Astrocyte (in vitro differentiated cells and primary cell): ENCODE results near the gene C1orf53. TPM values are rescaled to one million over a fixed set of nuclear protein-coding genes. Genes with fewer than 3 reads are reported as not detected.

Experiments
- DNase-seq: peaks from one replicate; pipeline ENCODE4 v3.0.0-alpha.2; 2010; ENCODE audit warnings: low read depth
- FAIRE-seq: peaks from 2 replicates; lab custom pipeline; 2011; peaks lifted over from hg19 to GRCh38; lab: Jason Lieb, UNC
- H2AFZ ChIP-seq: 2 replicates; pipeline ENCODE4 v1.6.0; 2012; ENCODE audit warnings: low read depth, low read length, inconsistent platforms
- H3K27ac ChIP-seq: 2 replicates; pipeline ENCODE4 v1.5.1; 2011; ENCODE audit warnings: low read depth, low read length, inconsistent platforms
- H3K27me3 ChIP-seq: 2 replicates; pipeline ENCODE4 v1.6.0; 2011; ENCODE audit warnings: low read length, inconsistent platforms; ENCODE audit not compliant: insufficient read depth
- H3K36me3 ChIP-seq: 2 replicates; pipeline ENCODE4 v1.5.1; 2011; ENCODE audit warnings: low read length, inconsistent platforms; ENCODE audit not compliant: insufficient read depth
- H3K4me1 ChIP-seq: 2 replicates; pipeline ENCODE4 v1.5.1; 2011; ENCODE audit warnings: low read length, inconsistent platforms; ENCODE audit not compliant: insufficient read depth
- H3K4me2 ChIP-seq: 2 replicates; pipeline ENCODE4 v1.6.0; 2012; ENCODE audit warnings: low read length, inconsistent platforms
- H3K4me3 ChIP-seq: 2 replicates; pipeline ENCODE4 v1.5.1; 2011; ENCODE audit warnings: low read depth, mild to moderate bottlenecking, low read length, inconsistent platforms; ENCODE audit not compliant: insufficient read depth
- H3K79me2 ChIP-seq: 2 replicates; pipeline ENCODE4 v1.6.0; 2012; ENCODE audit warnings: mild to moderate bottlenecking, low read length, inconsistent platforms; ENCODE audit not compliant: insufficient read depth
- H3K9ac ChIP-seq: 2 replicates; pipeline ENCODE4 v1.6.0; 2012; ENCODE audit warnings: mild to moderate bottlenecking, low read length, inconsistent platforms
- H3K9me3 ChIP-seq: 2 replicates; pipeline ENCODE4 v1.5.1; 2012; ENCODE audit warnings: low read depth, mild to moderate bottlenecking, low read length, inconsistent platforms; ENCODE audit not compliant: insufficient read depth
- H4K20me1 ChIP-seq: 2 replicates; pipeline ENCODE4 v1.6.0; 2012; ENCODE audit warnings: low read length, inconsistent platforms; ENCODE audit not compliant: insufficient read depth
- H3K27ac Mint-ChIP-seq: one replicate; pipeline ENCODE4 v1.8.0; 2021; ENCODE audit warnings: mild to moderate bottlenecking, mixed read lengths; ENCODE audit not compliant: unreplicated experiment
- H3K27me3 Mint-ChIP-seq: one replicate; pipeline ENCODE4 v1.8.0; 2021; ENCODE audit warnings: low read depth, mixed read lengths; ENCODE audit not compliant: unreplicated experiment
- H3K36me3 Mint-ChIP-seq: one replicate; pipeline ENCODE4 v1.8.0; 2021; ENCODE audit warnings: low read depth, mixed read lengths; ENCODE audit not compliant: unreplicated experiment
- H3K4me1 Mint-ChIP-seq: one replicate; pipeline ENCODE4 v1.8.0; 2021; ENCODE audit warnings: low read depth, mixed read lengths; ENCODE audit not compliant: unreplicated experiment
- H3K4me3 Mint-ChIP-seq: one replicate; pipeline ENCODE4 v1.8.0; 2021; ENCODE audit warnings: mild to moderate bottlenecking, moderate library complexity, mixed read lengths; ENCODE audit not compliant: unreplicated experiment
- H3K9me3 Mint-ChIP-seq: one replicate; pipeline ENCODE4 v1.8.0; 2021; ENCODE audit warnings: mild to moderate bottlenecking, mixed read lengths; ENCODE audit not compliant: unreplicated experiment
- CTCF ChIP-seq: IDR thresholded peaks from 2 replicates; pipeline ENCODE4 v1.5.1; 2011; ENCODE audit warnings: low read depth, mild to moderate bottlenecking, inconsistent platforms, low read length, moderate library complexity; ENCODE audit not compliant: insufficient read depth
- EZH2 ChIP-seq: IDR thresholded peaks from 2 replicates; pipeline ENCODE4 v1.6.1; 2012; ENCODE audit warnings: mild to moderate bottlenecking, low read length, inconsistent platforms; ENCODE audit not compliant: insufficient read depth
- total RNA-seq: library from RNA; stranded (reverse); gene quantifications from 2 replicates; pipeline ENCODE4 v1.2.1, GENCODE V29; 2021

Gene C1orf53
- total RNA-seq, 1 donor from 2014 or later: 7.9 TPM

- H3K27ac ChIP-seq: no peak overlapping the region
- H3K79me2 ChIP-seq: no peaks in the 10 kb centered on the region
- Mint-ChIP-seq H3K4me1 (peaks cover 6% of the 10 kb centered on the region), H3K27me3 (peaks cover 87% of the 10 kb centered on the region), H3K36me3 (peaks cover 2% of the 10 kb centered on the region), H3K27ac (no peak overlapping the region), H3K4me3 (no peak overlapping the region), H3K9me3 (peaks cover 23% of the 10 kb centered on the region)
- H2AFZ ChIP-seq: peak overlapping the region; percentile 51
- TF ChIP-seq CTCF (no peak), EZH2 (peak; percentile 78)
- H3K4me1 ChIP-seq: peaks cover 4% of the 10 kb centered on the region
- H3K36me3 ChIP-seq: no peaks in the 10 kb centered on the region
- H3K27me3 ChIP-seq: peaks cover 90% of the 10 kb centered on the region
- FAIRE-seq (no peak), DNase-seq (no peak)
- H3K9ac ChIP-seq: no peak overlapping the region
- no peaks in the 10 kb centered on the region for H3K9me3 ChIP-seq
- H3K4me3 ChIP-seq: no peak overlapping the region
- peaks cover 8% of the 10 kb centered on the region for H4K20me1 ChIP-seq
- H3K4me2 ChIP-seq: peak overlapping the region; percentile 39
Observed at GRCh38 chr1:197919346-197920066, 17.1 kb downstream of the C1orf53 start.

- Mint-ChIP-seq H3K4me1 (peaks cover 6% of the 10 kb centered on the region), H3K27ac (no peak overlapping the region), H3K9me3 (peaks cover 23% of the 10 kb centered on the region), H3K4me3 (no peak overlapping the region), H3K36me3 (peaks cover 2% of the 10 kb centered on the region), H3K27me3 (peaks cover 84% of the 10 kb centered on the region)
- Histone ChIP-seq H4K20me1 (peaks cover 8% of the 10 kb centered on the region), H3K27me3 (peaks cover 85% of the 10 kb centered on the region), H3K36me3 (no peaks in the 10 kb centered on the region), H3K9me3 (no peaks in the 10 kb centered on the region), H3K9ac (no peak overlapping the region), H3K4me3 (no peak overlapping the region), H3K4me1 (peaks cover 4% of the 10 kb centered on the region), H3K27ac (no peak overlapping the region), H3K79me2 (no peaks in the 10 kb centered on the region), H2AFZ (no peak overlapping the region), H3K4me2 (peak overlapping the region; percentile 39)
- DNase-seq (no peak), FAIRE-seq (no peak)
- TF ChIP-seq CTCF: no peak
- TF ChIP-seq EZH2: peak; percentile 46
Observed at GRCh38 chr1:197920067-197920396, 17.6 kb downstream of the C1orf53 start.
